Hepatocyte (in vitro differentiated cells): ENCODE data around the gene ASXL2. TPM values are rescaled to one million over a fixed set of nuclear protein-coding genes. Genes with fewer than 3 reads are reported as not detected.

Source experiments
- DNase-seq: peaks from one replicate; pipeline ENCODE4 v3.0.0-alpha.2; 2016; ENCODE audit warnings: low spot score
- H2AFZ ChIP-seq: fragments of 200-600 bp; sonication (generic); 2 replicates; pipeline ENCODE4 v1.6.0; 2016; ENCODE audit warnings: antibody characterized with exemption, mild to moderate bottlenecking
- H3K27ac ChIP-seq: fragments of 200-600 bp; sonication (generic); 2 replicates; pipeline ENCODE4 v1.5.1; 2016; ENCODE audit warnings: mild to moderate bottlenecking
- H3K27me3 ChIP-seq: fragments of 200-600 bp; sonication (generic); 2 replicates; pipeline ENCODE4 v1.6.1; 2016
- H3K36me3 ChIP-seq: fragments of 200-600 bp; sonication (generic); replicated peaks from 2 replicates; pipeline ENCODE4 v1.5.1; 2016; ENCODE audit warnings: low read depth; ENCODE audit not compliant: insufficient read depth
- H3K4me1 ChIP-seq: fragments of 200-600 bp; sonication (generic); 2 replicates; pipeline ENCODE4 v1.5.1; 2016; ENCODE audit warnings: mild to moderate bottlenecking, moderate library complexity; ENCODE audit not compliant: insufficient read depth
- H3K4me2 ChIP-seq: fragments of 200-600 bp; sonication (generic); 2 replicates; pipeline ENCODE4 v1.6.0; 2016
- H3K4me3 ChIP-seq: fragments of 200-600 bp; sonication (generic); 2 replicates; pipeline ENCODE4 v1.5.1; 2016; ENCODE audit warnings: mild to moderate bottlenecking
- H3K79me2 ChIP-seq: fragments of 200-600 bp; sonication (generic); 2 replicates; pipeline ENCODE4 v1.6.0; 2017; ENCODE audit warnings: mild to moderate bottlenecking
- H3K9me2 ChIP-seq: fragments of 200-600 bp; sonication (generic); replicated peaks from 2 replicates; pipeline ENCODE4 v1.6.0; 2017; ENCODE audit warnings: mild to moderate bottlenecking; ENCODE audit not compliant: insufficient read depth
- H3K9me3 ChIP-seq: fragments of 200-600 bp; sonication (generic); 2 replicates; pipeline ENCODE4 v1.5.1; 2016; ENCODE audit warnings: low read depth, mild to moderate bottlenecking
- H4K20me1 ChIP-seq: fragments of 200-600 bp; sonication (generic); 2 replicates; pipeline ENCODE4 v1.6.0; 2016; ENCODE audit warnings: mild to moderate bottlenecking; ENCODE audit not compliant: insufficient read depth, poor library complexity, severe bottlenecking
- CTCF ChIP-seq: fragments of 200-600 bp; sonication (generic); IDR thresholded peaks from 2 replicates; pipeline ENCODE4 v1.5.1; 2016; ENCODE audit warnings: antibody characterized with exemption, mild to moderate bottlenecking; ENCODE audit not compliant: poor library complexity
- EZH2 ChIP-seq: fragments of 200-600 bp; sonication (generic); IDR thresholded peaks from 2 replicates; pipeline ENCODE4 v1.6.1; 2016; ENCODE audit warnings: antibody characterized with exemption, mild to moderate bottlenecking, borderline replicate concordance
- EZH2phosphoT487 ChIP-seq: fragments of 200-600 bp; sonication (generic); IDR thresholded peaks from one replicate; pipeline ENCODE4 v1.6.1; 2018; ENCODE audit warnings: antibody characterized with exemption, mild to moderate bottlenecking, low read depth, moderate library complexity; ENCODE audit not compliant: unreplicated experiment, severe bottlenecking
- WGBS: methylation state at CpG from one replicate; pipeline ENCODE4 v1.1.6; 2016; ENCODE audit warnings: low lambda C conversion rate; ENCODE audit errors: missing lambda C conversion rate; 5-methylcytosine and 5-hydroxymethylcytosine counted together
- polyA plus RNA-seq: library from polyadenylated mRNA; unstranded; fragments of >200 nt; fragmentation: Nextera tagmentation; extraction: Ambion mirVana; gene quantifications from 2 replicates; pipeline ENCODE4 v1.2.1, GENCODE V29; 2016
- total RNA-seq: library from RNA; depleted of rRNA; stranded (reverse); fragments of >200 nt; gene quantifications from 2 replicates; pipeline ENCODE4 v1.2.3, GENCODE V29; 2014

ASXL2 gene
- total and polyA plus RNA-seq, 2 experiments from 2014 or later = 4.3 to 13.3 TPM

- TF ChIP-seq EZH2phosphoT487 (no peak), CTCF (no peak)
- Histone ChIP-seq H3K79me2 (no peaks in the 10 kb centered on the region), H3K9me2 (no peaks in the 10 kb centered on the region), H3K4me1 (no peaks in the 10 kb centered on the region), H3K27ac (no peak overlapping the region), H3K27me3 (no peaks in the 10 kb centered on the region), H3K4me3 (no peak overlapping the region), H2AFZ (no peak overlapping the region), H3K36me3 (no peaks in the 10 kb centered on the region), H3K4me2 (no peak overlapping the region), H3K9me3 (no peaks in the 10 kb centered on the region), H4K20me1 (no peaks in the 10 kb centered on the region)
- no peak for DNase-seq
These were observed 17.3 kb upstream of the ASXL2 start for GRCh38 chr2:25895610-25896009.

- Histone ChIP-seq H2AFZ (no peak overlapping the region), H3K4me1 (no peaks in the 10 kb centered on the region), H4K20me1 (no peaks in the 10 kb centered on the region), H3K27ac (no peak overlapping the region), H3K27me3 (no peaks in the 10 kb centered on the region), H3K4me3 (no peak overlapping the region), H3K9me3 (no peaks in the 10 kb centered on the region), H3K79me2 (no peaks in the 10 kb centered on the region), H3K9me2 (no peaks in the 10 kb centered on the region), H3K36me3 (no peaks in the 10 kb centered on the region), H3K4me2 (no peak overlapping the region)
- TF ChIP-seq EZH2phosphoT487 (no peak), CTCF (no peak), EZH2 (no peak)
- DNase-seq = no peak
- 91% methylated on average over 7 of the region's 7 CpGs for WGBS
These were observed 16.7 kb upstream of the ASXL2 start for GRCh38 chr2:25895018-25895417.

- Histone ChIP-seq H2AFZ (no peak overlapping the region), H3K4me3 (no peak overlapping the region), H4K20me1 (no peaks in the 10 kb centered on the region), H3K4me2 (no peak overlapping the region), H3K27ac (no peak overlapping the region), H3K27me3 (no peaks in the 10 kb centered on the region), H3K4me1 (no peaks in the 10 kb centered on the region), H3K79me2 (no peaks in the 10 kb centered on the region), H3K9me2 (no peaks in the 10 kb centered on the region), H3K36me3 (no peaks in the 10 kb centered on the region), H3K9me3 (no peaks in the 10 kb centered on the region)
- peak; percentile 11 for DNase-seq
- WGBS = 91% methylated on average over 8 of the region's 8 CpGs
- no peak for TF ChIP-seq CTCF
- TF ChIP-seq EZH2phosphoT487 = no peak
- TF ChIP-seq EZH2 = no peak
These were observed 16.0 kb upstream of the ASXL2 start for GRCh38 chr2:25894135-25894830.
